Activated T-helper 2 cell treated with anti-CD3 and anti-CD28 coated beads, Interferon-gamma antibody, Interleukin-2, Interleukin-4, amounts not matched to agents 10 μg/mL and 5 μg/mL and 100 μg/mL, durations not matched to agents 14 hours and 24 hours and 36 hours (primary cell): ENCODE measurements around the gene CRYAA. TPM values are rescaled to one million over a fixed set of nuclear protein-coding genes. Genes with fewer than 3 reads are reported as not detected.

Experiments
- DNase-seq: peaks from one replicate; pipeline ENCODE4 v3.0.0; 2021; ENCODE audit warnings: low spot score
- H3K27ac Mint-ChIP-seq: one replicate; pipeline ENCODE4 v1.8.0; 2021; ENCODE audit warnings: mixed read lengths
- H3K27me3 Mint-ChIP-seq: one replicate; pipeline ENCODE4 v1.8.0; 2021; ENCODE audit warnings: low read depth, mixed read lengths
- H3K36me3 Mint-ChIP-seq: one replicate; pipeline ENCODE4 v1.8.0; 2021; ENCODE audit warnings: low read depth, mixed read lengths
- H3K4me1 Mint-ChIP-seq: one replicate; pipeline ENCODE4 v1.8.0; 2021; ENCODE audit warnings: low read depth, mixed read lengths
- H3K4me3 Mint-ChIP-seq: one replicate; pipeline ENCODE4 v1.8.0; 2021; ENCODE audit warnings: low read depth, mild to moderate bottlenecking, moderate library complexity, mixed read lengths
- H3K9me3 Mint-ChIP-seq: one replicate; pipeline ENCODE4 v1.8.0; 2021; ENCODE audit warnings: mixed read lengths
- intact Hi-C: fragments of 100-400 bp; cut with micrococcal nuclease; formaldehyde crosslinking; loops from one replicate; pipeline ENCODE4 v1.15.1; 2023
- total RNA-seq: library from RNA; stranded (reverse); gene quantifications from 2 replicates; pipeline ENCODE4 v1.2.3, GENCODE V29; 2022

Gene CRYAA
- total RNA-seq, 1 donor from 2014 or later = not detected

- no peak overlapping the region for H3K27ac Mint-ChIP-seq
- H3K36me3 Mint-ChIP-seq = no peaks in the 10 kb centered on the region
- no peaks in the 10 kb centered on the region for H3K27me3 Mint-ChIP-seq
- DNase-seq = no peak
- H3K4me3 Mint-ChIP-seq = no peak overlapping the region
- H3K4me1 Mint-ChIP-seq = no peaks in the 10 kb centered on the region
- no peaks in the 10 kb centered on the region for H3K9me3 Mint-ChIP-seq
- intact Hi-C loops = no loop called here
Observed at GRCh38 chr21:43211760-43212115, 42.9 kb downstream of the CRYAA start.

Other genes with a start within 250 kb of the CRYAA start
- gene ERVH48-1, start 243.4 kb upstream of the CRYAA start, total RNA-seq = 0.21 and 0.30 TPM in 2 replicates
- 25.6 and 26.9 TPM in 2 replicates for gene PKNOX1, start 194.4 kb upstream of the CRYAA start, total RNA-seq
- 45.8 and 49.0 TPM in 2 replicates for gene CBS, start 93.2 kb upstream of the CRYAA start, total RNA-seq
- 8.7 and 11.6 TPM in 2 replicates for gene U2AF1, start 61.4 kb upstream of the CRYAA start, total RNA-seq